HFFc6 (cell line): Measurements from ENCODE around the gene CNPY1. TPM values are rescaled to one million over a fixed set of nuclear protein-coding genes. Genes with fewer than 3 reads are reported as not detected.

Source experiments
- DNase-seq: peaks from one replicate; pipeline ENCODE4 v3.0.0-alpha.2; 2018
- H3K27ac Mint-ChIP-seq: 2 replicates; pipeline ENCODE4 v1.8.0; 2020; ENCODE audit warnings: mild to moderate bottlenecking, mixed read lengths
- H3K27me3 Mint-ChIP-seq: 2 replicates; pipeline ENCODE4 v1.8.0; 2021; ENCODE audit warnings: mild to moderate bottlenecking, moderate library complexity, mixed read lengths; ENCODE audit not compliant: insufficient read depth
- H3K36me3 Mint-ChIP-seq: 2 replicates; pipeline ENCODE4 v1.8.0; 2021; ENCODE audit warnings: low read depth, mixed read lengths
- H3K4me1 Mint-ChIP-seq: 2 replicates; pipeline ENCODE4 v1.8.0; 2020; ENCODE audit warnings: low read depth, mixed read lengths
- H3K4me3 Mint-ChIP-seq: 2 replicates; pipeline ENCODE4 v1.8.0; 2020; ENCODE audit warnings: mild to moderate bottlenecking, moderate library complexity, mixed read lengths
- H3K9me3 Mint-ChIP-seq: 2 replicates; pipeline ENCODE4 v1.8.0; 2020; ENCODE audit warnings: mild to moderate bottlenecking, mixed read lengths
- total RNA-seq, 6 experiments: library from RNA; stranded (reverse); fragmentation: NEBNext Ultra II Directional; extraction: Animal tissue kit (Norgen Biotek cat#: 25700); gene quantifications; 2 replicates in 1 of 6; 3 replicates in 5 of 6; pipeline ENCODE4 v1.2.3, GENCODE V29; 2021
- TF ChIP-seq, protein P1 (sequence below): fragments of 200-600 bp; sonication (generic); IDR thresholded peaks from 2 replicates; pipeline ENCODE4 v1.5.0; 2021; ENCODE audit warnings: antibody characterized with exemption, mild to moderate bottlenecking

Gene CNPY1
- total RNA-seq, 6 experiments from 2014 or later = not detected

DNA sequence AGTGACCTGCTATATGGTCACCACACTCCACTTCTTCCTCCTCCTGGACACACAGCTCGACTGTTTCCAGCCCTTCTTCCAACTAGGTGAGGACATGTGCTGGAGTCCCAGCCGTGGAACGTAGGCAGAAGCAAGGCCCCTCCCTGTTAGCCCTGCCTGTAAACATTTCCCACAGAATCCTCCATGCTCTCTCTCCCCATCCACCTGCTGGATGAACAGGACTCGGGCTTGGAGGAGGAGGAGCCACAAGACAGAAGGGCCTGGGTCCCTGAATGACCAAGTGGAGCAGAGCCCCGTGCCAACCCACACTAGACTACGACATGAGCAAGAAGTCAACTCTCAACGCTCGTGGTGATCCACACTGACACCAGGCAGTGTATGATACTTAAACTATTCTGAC is 9.9 kb downstream of the CNPY1 start:
- Mint-ChIP-seq H3K4me3 (no peak overlapping the region), H3K4me1 (peaks cover 15% of the 10 kb centered on the region), H3K27me3 (peaks cover 53% of the 10 kb centered on the region), H3K9me3 (no peaks in the 10 kb centered on the region), H3K27ac (no peak overlapping the region), H3K36me3 (no peaks in the 10 kb centered on the region)
- DNase-seq = no peak
- TF ChIP-seq, protein P1, sequence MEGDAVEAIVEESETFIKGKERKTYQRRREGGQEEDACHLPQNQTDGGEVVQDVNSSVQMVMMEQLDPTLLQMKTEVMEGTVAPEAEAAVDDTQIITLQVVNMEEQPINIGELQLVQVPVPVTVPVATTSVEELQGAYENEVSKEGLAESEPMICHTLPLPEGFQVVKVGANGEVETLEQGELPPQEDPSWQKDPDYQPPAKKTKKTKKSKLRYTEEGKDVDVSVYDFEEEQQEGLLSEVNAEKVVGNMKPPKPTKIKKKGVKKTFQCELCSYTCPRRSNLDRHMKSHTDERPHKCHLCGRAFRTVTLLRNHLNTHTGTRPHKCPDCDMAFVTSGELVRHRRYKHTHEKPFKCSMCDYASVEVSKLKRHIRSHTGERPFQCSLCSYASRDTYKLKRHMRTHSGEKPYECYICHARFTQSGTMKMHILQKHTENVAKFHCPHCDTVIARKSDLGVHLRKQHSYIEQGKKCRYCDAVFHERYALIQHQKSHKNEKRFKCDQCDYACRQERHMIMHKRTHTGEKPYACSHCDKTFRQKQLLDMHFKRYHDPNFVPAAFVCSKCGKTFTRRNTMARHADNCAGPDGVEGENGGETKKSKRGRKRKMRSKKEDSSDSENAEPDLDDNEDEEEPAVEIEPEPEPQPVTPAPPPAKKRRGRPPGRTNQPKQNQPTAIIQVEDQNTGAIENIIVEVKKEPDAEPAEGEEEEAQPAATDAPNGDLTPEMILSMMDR = no peak

DNA sequence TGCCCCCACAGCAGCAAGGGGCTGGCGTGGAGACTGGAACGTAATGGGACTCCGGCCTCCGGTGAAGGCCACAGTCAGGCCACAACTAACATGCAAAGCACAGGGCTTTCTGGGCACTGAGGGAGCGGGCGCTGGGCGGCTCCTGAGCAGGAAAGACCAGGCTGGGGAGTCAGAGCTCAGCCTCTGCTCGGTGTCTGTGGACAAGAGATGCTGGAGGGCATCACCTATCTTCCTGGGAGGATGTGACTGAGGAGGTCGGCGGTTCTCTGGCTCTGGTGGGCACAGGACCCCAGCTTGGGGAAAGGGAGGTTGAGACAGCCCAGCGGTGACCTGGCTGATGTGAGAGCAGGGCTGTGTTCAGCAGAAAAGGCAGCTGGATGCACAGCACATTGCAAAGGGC is 11.7 kb downstream of the CNPY1 start:
- Mint-ChIP-seq H3K9me3 (no peaks in the 10 kb centered on the region), H3K4me3 (no peak overlapping the region), H3K36me3 (no peaks in the 10 kb centered on the region), H3K4me1 (peaks cover 15% of the 10 kb centered on the region), H3K27me3 (peaks cover 62% of the 10 kb centered on the region), H3K27ac (no peak overlapping the region)
- no peak for DNase-seq
- TF ChIP-seq, protein P1 = no peak

DNA sequence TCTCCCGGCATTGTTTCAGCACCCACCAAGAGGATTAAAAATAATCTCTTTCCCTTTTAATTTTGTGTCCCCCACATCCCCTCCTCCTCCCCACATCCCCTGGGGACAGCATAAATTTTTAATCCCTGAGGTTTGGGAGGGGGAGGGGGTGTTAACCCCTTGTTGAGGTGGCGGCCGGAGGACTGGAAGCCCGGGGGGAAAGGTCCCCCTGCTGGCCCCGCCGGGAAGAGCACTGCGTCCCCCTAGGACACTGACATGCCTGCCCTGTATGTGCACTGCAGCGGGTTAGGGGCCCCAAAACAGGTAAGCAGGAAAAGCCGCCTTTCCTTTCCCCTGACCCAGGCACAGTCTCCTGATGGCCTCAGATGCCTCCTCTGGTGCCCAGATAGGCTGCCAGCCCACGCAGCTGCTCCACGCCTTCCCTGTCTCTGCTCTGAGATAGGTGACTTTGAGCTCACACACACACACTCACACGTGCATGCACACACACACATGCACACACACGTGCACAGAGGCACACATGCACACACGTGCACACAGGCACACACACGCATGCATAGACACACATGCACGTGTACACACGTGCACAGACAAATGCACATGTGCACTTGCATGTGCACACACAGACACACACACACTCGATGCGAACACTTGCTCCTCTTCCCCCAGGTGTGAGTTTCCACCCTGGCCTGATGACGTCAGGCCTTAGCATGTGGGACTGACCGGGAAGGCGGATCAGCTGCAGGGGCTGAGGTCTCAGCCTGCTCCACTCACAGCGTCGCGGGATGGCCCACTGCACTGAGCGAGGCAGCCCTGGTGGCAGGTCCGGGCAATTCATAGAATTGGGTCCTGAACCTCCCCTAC is 12.3 kb downstream of the CNPY1 start:
- Mint-ChIP-seq H3K4me3 (peak overlapping the region; percentile 47), H3K4me1 (peaks cover 15% of the 10 kb centered on the region), H3K27me3 (peaks cover 60% of the 10 kb centered on the region), H3K27ac (no peak overlapping the region), H3K9me3 (no peaks in the 10 kb centered on the region), H3K36me3 (no peaks in the 10 kb centered on the region)
- TF ChIP-seq, protein P1 = peak; percentile 66
- DNase-seq = no peak

DNA sequence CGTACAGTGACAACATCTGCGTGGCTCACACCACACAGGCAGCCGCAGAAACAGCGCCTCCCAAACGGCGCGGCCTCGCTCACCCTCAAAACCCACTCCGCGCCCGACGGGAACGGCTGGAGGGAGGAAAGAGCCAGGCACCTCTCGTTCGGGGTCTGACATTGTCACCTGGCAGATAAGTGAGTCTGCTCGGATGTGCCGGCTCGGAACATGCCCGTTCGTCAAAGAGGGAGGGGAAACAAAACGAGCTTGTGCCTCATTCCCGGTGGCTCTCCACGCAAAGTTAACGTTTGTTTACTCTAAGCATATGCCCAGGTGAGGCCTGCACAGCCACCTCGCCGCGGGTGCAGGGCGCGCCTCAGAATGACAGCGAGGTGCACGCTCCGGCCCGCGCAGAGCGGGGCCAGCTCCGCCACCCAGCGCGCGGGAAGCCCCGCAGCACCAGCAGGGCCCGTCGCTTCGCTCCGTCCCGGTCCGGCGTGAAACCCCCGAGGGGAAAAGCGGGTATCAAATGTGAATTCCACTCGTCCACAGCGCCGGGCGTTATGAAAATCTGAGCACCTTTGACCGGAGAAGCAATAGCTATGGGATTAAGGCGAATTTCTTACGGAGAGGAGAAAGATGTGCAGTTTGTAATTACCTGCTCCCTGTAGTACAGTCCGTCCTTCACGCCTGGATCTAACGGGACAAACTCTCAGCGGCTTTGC is 13.1 kb downstream of the CNPY1 start:
- TF ChIP-seq, protein P1 = no peak
- Mint-ChIP-seq H3K27me3 (peaks cover 60% of the 10 kb centered on the region), H3K9me3 (no peaks in the 10 kb centered on the region), H3K4me1 (peaks cover 15% of the 10 kb centered on the region), H3K36me3 (no peaks in the 10 kb centered on the region), H3K4me3 (peak overlapping the region; percentile 47; the same call in 1 of the 2 replicates), H3K27ac (no peak overlapping the region)
- no peak for DNase-seq

DNA sequence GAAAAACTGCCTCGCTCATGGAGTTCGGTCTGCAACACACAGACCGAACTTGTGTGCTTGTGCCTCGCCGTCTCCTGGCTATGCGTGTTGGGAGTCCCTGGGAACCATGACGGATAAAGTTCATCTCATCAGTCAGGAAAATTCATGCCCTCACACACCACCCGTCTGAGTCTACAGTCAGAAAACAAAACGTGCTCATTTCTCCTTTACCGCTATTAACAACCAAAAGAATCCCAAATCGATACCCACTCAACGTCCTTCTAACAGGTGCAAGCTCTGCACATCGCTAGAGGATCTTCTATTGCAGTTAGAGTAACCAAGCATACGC is 13.6 kb downstream of the CNPY1 start:
- no peak overlapping the region for H3K27ac Mint-ChIP-seq
- peaks cover 15% of the 10 kb centered on the region for H3K4me1 Mint-ChIP-seq
- TF ChIP-seq, protein P1 = no peak
- DNase-seq = no peak
- peaks cover 60% of the 10 kb centered on the region for H3K27me3 Mint-ChIP-seq
- H3K4me3 Mint-ChIP-seq = no peak overlapping the region
- H3K36me3 Mint-ChIP-seq = no peaks in the 10 kb centered on the region
- H3K9me3 Mint-ChIP-seq = no peaks in the 10 kb centered on the region
